Liver (tissue), 9 donors: ENCODE data around the gene DGKB. TPM values are rescaled to one million over a fixed set of nuclear protein-coding genes. Genes with fewer than 3 reads are reported as not detected.

Source experiments
- DNase-seq: peaks from one replicate; pipeline ENCODE4 v3.0.0-alpha.2; 2017; ENCODE audit warnings: low spot score
- H3K27ac ChIP-seq, 2 donors: one replicate each; pipeline ENCODE4 v1.7.0; 2013; ENCODE audit warnings: inconsistent platforms in 2 of 2, low read length in 2 of 2, control low read depth in 1 of 2, low read depth in 1 of 2, mild to moderate bottlenecking in 1 of 2
- H3K27me3 ChIP-seq, 4 donors: one replicate each; pipeline versions ENCODE4 v1.6.1 to v1.7.0; 2013; ENCODE audit warnings: low read length in 3 of 4, inconsistent platforms in 1 of 4, mild to moderate bottlenecking in 1 of 4, moderate library complexity in 1 of 4; ENCODE audit not compliant: control insufficient read depth in 4 of 4, insufficient read depth in 4 of 4
- H3K36me3 ChIP-seq, 4 donors: one replicate each; pipeline versions ENCODE4 v1.6.1 to v1.7.0; 2013; ENCODE audit warnings: low read length in 3 of 4, mild to moderate bottlenecking in 3 of 4, low read depth in 1 of 4, moderate library complexity in 1 of 4; ENCODE audit not compliant: control insufficient read depth in 4 of 4, insufficient read depth in 3 of 4
- H3K4me1 ChIP-seq, 4 donors: one replicate each; pipeline versions ENCODE4 v1.6.1 to v1.7.0; 2013; ENCODE audit warnings: low read length in 3 of 4, mild to moderate bottlenecking in 3 of 4, moderate library complexity in 1 of 4; ENCODE audit not compliant: control insufficient read depth in 4 of 4, insufficient read depth in 4 of 4
- H3K4me3 ChIP-seq, 3 donors: one replicate each; pipeline versions ENCODE4 v1.6.1 to v1.7.0; 2013; ENCODE audit warnings: low read length in 3 of 3, control low read depth in 1 of 3, low read depth in 1 of 3, mild to moderate bottlenecking in 1 of 3
- H3K9ac ChIP-seq, 2 donors: one replicate each; pipeline ENCODE4 v1.7.0; 2013; ENCODE audit warnings: low read length in 2 of 2, mild to moderate bottlenecking in 2 of 2, moderate library complexity in 2 of 2, control low read depth in 1 of 2, low read depth in 1 of 2
- H3K9me3 ChIP-seq, 4 donors: one replicate each; pipeline versions ENCODE4 v1.6.1 to v1.7.0; 2013; ENCODE audit warnings: low read length in 3 of 4; ENCODE audit not compliant: control insufficient read depth in 4 of 4
- ATF3 ChIP-seq: IDR thresholded peaks from 2 replicates; pipeline ENCODE4 v1.6.1; 2016; ENCODE audit warnings: antibody characterized with exemption
- CTCF ChIP-seq: fragments of 150-350 bp; IDR thresholded peaks from 2 replicates; pipeline ENCODE4 v1.5.1; 2017; ENCODE audit warnings: improper control_type of control experiment, low read depth, low read length; ENCODE audit not compliant: missing input control
- EGR1 ChIP-seq, 2 donors: IDR thresholded peaks; 2 replicates each; pipeline ENCODE4 v1.6.1; 2016 to 2018; ENCODE audit warnings: antibody characterized with exemption in 2 of 2, low read depth in 2 of 2
- FOXA1 ChIP-seq: IDR thresholded peaks from 2 replicates; pipeline ENCODE4 v1.6.1; 2016; ENCODE audit warnings: antibody characterized with exemption
- GABPA ChIP-seq, 2 donors: IDR thresholded peaks in 1 of 2; conservative IDR thresholded peaks in 1 of 2; 2 replicates each; pipeline ENCODE4 v1.6.1; 2016; ENCODE audit warnings: antibody characterized with exemption in 2 of 2, mild to moderate bottlenecking in 1 of 2, moderate library complexity in 1 of 2
- JUND ChIP-seq, 2 donors: IDR thresholded peaks; 2 replicates each; pipeline ENCODE4 v1.6.1; 2016; ENCODE audit warnings: antibody characterized with exemption in 2 of 2
- NR2F2 ChIP-seq: IDR thresholded peaks from 2 replicates; pipeline ENCODE4 v1.6.1; 2016; ENCODE audit warnings: antibody characterized with exemption
- REST ChIP-seq: IDR thresholded peaks from 2 replicates; pipeline ENCODE4 v1.6.1; 2016; ENCODE audit warnings: antibody characterized with exemption, mild to moderate bottlenecking
- RXRA ChIP-seq, 2 donors: IDR thresholded peaks; 2 replicates each; pipeline ENCODE4 v1.6.1; 2017 to 2018; ENCODE audit warnings: antibody characterized with exemption in 2 of 2, mild to moderate bottlenecking in 1 of 2
- SP1 ChIP-seq: IDR thresholded peaks from 2 replicates; pipeline ENCODE4 v1.6.1; 2018; ENCODE audit warnings: antibody characterized with exemption, mild to moderate bottlenecking
- TAF1 ChIP-seq: conservative IDR thresholded peaks from 2 replicates; pipeline ENCODE4 v1.6.1; 2016; ENCODE audit warnings: antibody characterized with exemption, mild to moderate bottlenecking
- ZBTB33 ChIP-seq: IDR thresholded peaks from 2 replicates; pipeline ENCODE4 v1.6.1; 2016; ENCODE audit warnings: antibody characterized with exemption
- WGBS: extraction: QIAGEN DNeasy Blood & Tissue Kit; methylation state at CpG from one replicate; pipeline ENCODE4 v1.1.7; 2013; 5-methylcytosine and 5-hydroxymethylcytosine counted together
- polyA plus RNA-seq, 2 donors: library from polyadenylated mRNA; stranded (reverse) in 1 of 2; unstranded in 1 of 2; fragments of 200-250 nt in 1 of 2; fragments of >200 nt in 1 of 2; fragmentation: Nextera tagmentation in 1 of 2; extraction: Ambion mirVana in 1 of 2; gene quantifications; one replicate each; pipeline versions ENCODE4 v1.2.1 to v1.2.3, GENCODE V29; 2013 to 2015
- total RNA-seq, 2 donors: library from RNA; depleted of rRNA; stranded (reverse); fragments of >200 nt; gene quantifications; one replicate each; pipeline ENCODE4 v1.2.3, GENCODE V29; 2014
- donor health status: healthy.
- donor health status: healthy.
- donor health status: healthy.
- donor health status: healthy.
- donor health status: healthy.

DGKB gene
- total and polyA plus RNA-seq, 4 donors, result 0.09 to 0.42 TPM; not detected in 2

GRCh38 chr7:14760730-14761478, 141.6 kb downstream of the DGKB start:
- Histone ChIP-seq H3K9me3 (no peaks in the 10 kb centered on the region), H3K9ac (no peak overlapping the region), H3K27ac (no peak overlapping the region), H3K36me3 (no peaks in the 10 kb centered on the region), H3K27me3 (no peaks in the 10 kb centered on the region), H3K4me1 (no peaks in the 10 kb centered on the region), H3K4me3 (no peak overlapping the region)
- TF ChIP-seq JUND (IDR thresholded peaks at IDR 0.05) (no peak), TAF1 (no peak), ZBTB33 (no peak), RXRA (IDR thresholded peaks at IDR 0.05) (no peak), GABPA (IDR thresholded peaks at IDR 0.05 in 1 of 2, conservative IDR thresholded peaks at IDR 0.05 in 1 of 2) (no peak), NR2F2 (no peak)
- no peak for DNase-seq
- 83% methylated on average over 3 of the region's 3 CpGs for WGBS

GRCh38 chr7:14759785-14760184, 142.8 kb downstream of the DGKB start:
- H3K4me3 ChIP-seq, result no peak overlapping the region
- DNase-seq, result no peak
- no peaks in the 10 kb centered on the region for H3K4me1 ChIP-seq
- H3K27me3 ChIP-seq, result no peaks in the 10 kb centered on the region
- no peak overlapping the region for H3K9ac ChIP-seq
- no peak for TF ChIP-seq ATF3
- no peak for TF ChIP-seq SP1
- TF ChIP-seq CTCF, result no peak
- WGBS, result 90% methylated on average over 5 of the region's 5 CpGs
- no peaks in the 10 kb centered on the region for H3K36me3 ChIP-seq
- no peaks in the 10 kb centered on the region for H3K9me3 ChIP-seq
- no peak overlapping the region for H3K27ac ChIP-seq

GRCh38 chr7:14754631-14755030, 147.9 kb downstream of the DGKB start:
- 37% methylated on average over 1 of the region's 1 CpG for WGBS
- no peaks in the 10 kb centered on the region for H3K27me3 ChIP-seq
- no peaks in the 10 kb centered on the region for H3K4me1 ChIP-seq
- H3K36me3 ChIP-seq, result no peaks in the 10 kb centered on the region
- H3K9me3 ChIP-seq, result no peaks in the 10 kb centered on the region
- no peak overlapping the region for H3K9ac ChIP-seq
- H3K27ac ChIP-seq, result no peak overlapping the region
- DNase-seq, result no peak
- H3K4me3 ChIP-seq, result no peak overlapping the region
- TF ChIP-seq CTCF (no peak), SP1 (no peak), JUND (IDR thresholded peaks at IDR 0.05) (no peak), ZBTB33 (no peak), GABPA (IDR thresholded peaks at IDR 0.05 in 1 of 2, conservative IDR thresholded peaks at IDR 0.05 in 1 of 2) (no peak), FOXA1 (no peak), EGR1 (IDR thresholded peaks at IDR 0.05; ENCODE audit: low read depth in 2 of 2) (no peak), NR2F2 (no peak), REST (no peak), RXRA (IDR thresholded peaks at IDR 0.05) (no peak), ATF3 (no peak)
